A673 (cell line): Measurements from ENCODE around the gene CTRB2. TPM values are rescaled to one million over a fixed set of nuclear protein-coding genes. Genes with fewer than 3 reads are reported as not detected.
"Not testable (repeated sequence)": the region's sequence is repeated elsewhere in the genome, so short reads cannot be mapped to it uniquely, and the experiment has no call there.

Source experiments
- BruUV-seq: library from RNA; stranded (reverse); fragments of 400-500 nt; replicated peaks from 2 replicates; lab custom pipeline; 2021; lab: Mats Ljungman, UMichigan
- CTCF ChIA-PET: fragments of 300-600 bp; sonication (Branson Sonifier 250); formaldehyde crosslinking; loops from one replicate; lab custom pipeline; 2022; ENCODE audit warnings: antibody characterized with exemption; lab: Charles Lee
- POLR2A ChIA-PET: fragments of 300-600 bp; sonication (Branson Sonifier 250); formaldehyde crosslinking; loops from one replicate; lab custom pipeline; 2022; ENCODE audit warnings: antibody characterized with exemption; ENCODE audit not compliant: low non-redundant PET; lab: Charles Lee
- DNase-seq: peaks from one replicate; pipeline ENCODE4 v3.0.0-alpha.2; 2015; ENCODE audit warnings: low spot score
- H3K27ac ChIP-seq: fragments of 200-600 bp; sonication (generic); 2 replicates; pipeline ENCODE4 v1.5.1; 2016; ENCODE audit warnings: mixed run types, low read depth, mild to moderate bottlenecking, mixed read lengths, antibody characterized with exemption, low read length; ENCODE audit not compliant: poor library complexity, severe bottlenecking
- H3K27me3 ChIP-seq: fragments of 200-600 bp; sonication (generic); replicated peaks from 2 replicates; pipeline ENCODE4 v1.6.1; 2017; ENCODE audit warnings: mixed run types, low read depth, mild to moderate bottlenecking, mixed read lengths, antibody characterized with exemption, low read length; ENCODE audit not compliant: insufficient read depth, poor library complexity
- H3K36me3 ChIP-seq: fragments of 200-600 bp; sonication (generic); 2 replicates; pipeline ENCODE4 v1.6.1; 2016; ENCODE audit warnings: mixed run types, mild to moderate bottlenecking, mixed read lengths, antibody characterized with exemption, low read length; ENCODE audit not compliant: insufficient read depth, poor library complexity, severe bottlenecking
- H3K4me1 ChIP-seq: fragments of 200-600 bp; sonication (generic); 2 replicates; pipeline ENCODE4 v1.6.1; 2017; ENCODE audit warnings: mixed run types, mild to moderate bottlenecking, mixed read lengths, antibody characterized with exemption, low read length; ENCODE audit not compliant: insufficient read depth, poor library complexity, severe bottlenecking
- H3K4me3 ChIP-seq: fragments of 200-600 bp; sonication (generic); 2 replicates; pipeline ENCODE4 v1.5.1; 2016; ENCODE audit warnings: low read depth, mixed run types, mild to moderate bottlenecking, mixed read lengths, low read length; ENCODE audit not compliant: poor library complexity, severe bottlenecking
- H3K9me3 ChIP-seq: fragments of 200-600 bp; sonication (generic); 2 replicates; pipeline ENCODE4 v1.6.1; 2016; ENCODE audit warnings: mixed run types, low read depth, mild to moderate bottlenecking, mixed read lengths, antibody characterized with exemption, low read length; ENCODE audit not compliant: poor library complexity, severe bottlenecking
- EZH2 ChIP-seq: fragments of 200-600 bp; sonication (generic); IDR thresholded peaks from 2 replicates; pipeline ENCODE4 v1.6.1; 2017; ENCODE audit warnings: borderline replicate concordance, low read depth, mild to moderate bottlenecking, mixed read lengths, antibody characterized with exemption, low read length; ENCODE audit not compliant: poor library complexity, severe bottlenecking
- intact Hi-C: fragments of 100-400 bp; cut with micrococcal nuclease; formaldehyde crosslinking; loops from one replicate; pipeline ENCODE4 v1.10.0; 2022; ENCODE audit not compliant: unreplicated experiment
- total RNA-seq: library from RNA; stranded (reverse); gene quantifications from 2 replicates; pipeline ENCODE4 v1.2.3, GENCODE V29; 2021
- TF ChIP-seq, protein P1 (sequence below): fragments of 300-800, 200-600 bp; sonication (generic); conservative IDR thresholded peaks from 2 replicates; pipeline ENCODE4 v1.5.1; 2017; ENCODE audit warnings: low read depth, mild to moderate bottlenecking, antibody characterized with exemption, low read length, moderate library complexity, mixed read lengths

Gene CTRB2
- total RNA-seq, 1 experiment from 2014 or later = not detected

DNA sequence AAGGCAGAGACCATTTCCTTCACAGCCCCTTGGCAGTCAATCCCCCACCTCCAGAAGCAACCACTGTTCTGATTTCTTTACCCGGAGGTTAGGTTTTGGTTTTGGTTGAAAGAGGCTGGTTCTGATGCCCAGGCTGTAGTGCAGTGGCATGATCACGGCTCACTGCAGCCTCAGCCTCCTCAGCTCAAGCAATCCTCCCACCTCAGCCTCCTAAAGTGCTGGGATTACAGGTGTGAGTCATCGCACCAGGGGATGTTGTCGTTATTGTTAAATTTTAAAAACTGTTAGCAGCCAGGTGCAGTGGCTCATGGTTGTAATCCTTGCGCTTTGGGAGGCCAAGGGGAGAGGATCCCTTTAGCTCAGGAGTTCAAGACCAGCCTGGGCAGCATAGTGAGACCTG is 3.0 kb upstream of the CTRB2 start:
- H3K9me3 ChIP-seq = no peaks in the 10 kb centered on the region
- H3K4me3 ChIP-seq = no peak overlapping the region
- no peak for TF ChIP-seq EZH2
- TF ChIP-seq, protein P1, sequence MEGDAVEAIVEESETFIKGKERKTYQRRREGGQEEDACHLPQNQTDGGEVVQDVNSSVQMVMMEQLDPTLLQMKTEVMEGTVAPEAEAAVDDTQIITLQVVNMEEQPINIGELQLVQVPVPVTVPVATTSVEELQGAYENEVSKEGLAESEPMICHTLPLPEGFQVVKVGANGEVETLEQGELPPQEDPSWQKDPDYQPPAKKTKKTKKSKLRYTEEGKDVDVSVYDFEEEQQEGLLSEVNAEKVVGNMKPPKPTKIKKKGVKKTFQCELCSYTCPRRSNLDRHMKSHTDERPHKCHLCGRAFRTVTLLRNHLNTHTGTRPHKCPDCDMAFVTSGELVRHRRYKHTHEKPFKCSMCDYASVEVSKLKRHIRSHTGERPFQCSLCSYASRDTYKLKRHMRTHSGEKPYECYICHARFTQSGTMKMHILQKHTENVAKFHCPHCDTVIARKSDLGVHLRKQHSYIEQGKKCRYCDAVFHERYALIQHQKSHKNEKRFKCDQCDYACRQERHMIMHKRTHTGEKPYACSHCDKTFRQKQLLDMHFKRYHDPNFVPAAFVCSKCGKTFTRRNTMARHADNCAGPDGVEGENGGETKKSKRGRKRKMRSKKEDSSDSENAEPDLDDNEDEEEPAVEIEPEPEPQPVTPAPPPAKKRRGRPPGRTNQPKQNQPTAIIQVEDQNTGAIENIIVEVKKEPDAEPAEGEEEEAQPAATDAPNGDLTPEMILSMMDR = no peak
- no peak for DNase-seq
- intact Hi-C loops = no loop called here
- H3K4me1 ChIP-seq = no peaks in the 10 kb centered on the region
- no peaks in the 10 kb centered on the region for H3K36me3 ChIP-seq
- CTCF ChIA-PET = interaction anchor here (1.0 kb wide), 1 partner anchor 10 kb away, joined by 11 read pairs; no protein-coding TSS in a partner anchor
- no peaks in the 10 kb centered on the region for H3K27me3 ChIP-seq
- no peak overlapping the region for H3K27ac ChIP-seq
- BruUV-seq = no TSS peak
- POLR2A ChIA-PET = interaction anchor here (0.6 kb wide), 1 partner anchor 18 kb away, joined by 7 read pairs; no protein-coding TSS in a partner anchor

- POLR2A ChIA-PET, H3K9me3 ChIP-seq, H3K36me3 ChIP-seq, BruUV-seq, DNase-seq, H3K27me3 ChIP-seq, H3K27ac ChIP-seq, intact Hi-C loops, H3K4me3 ChIP-seq, H3K4me1 ChIP-seq: not testable (repeated sequence)
- CTCF ChIA-PET = interaction anchor here (1.0 kb wide), 1 partner anchor 10 kb away, joined by 11 read pairs; no protein-coding TSS in a partner anchor
Observed at GRCh38 chr16:75209514-75209913, 2.6 kb upstream of the CTRB2 start.

DNA sequence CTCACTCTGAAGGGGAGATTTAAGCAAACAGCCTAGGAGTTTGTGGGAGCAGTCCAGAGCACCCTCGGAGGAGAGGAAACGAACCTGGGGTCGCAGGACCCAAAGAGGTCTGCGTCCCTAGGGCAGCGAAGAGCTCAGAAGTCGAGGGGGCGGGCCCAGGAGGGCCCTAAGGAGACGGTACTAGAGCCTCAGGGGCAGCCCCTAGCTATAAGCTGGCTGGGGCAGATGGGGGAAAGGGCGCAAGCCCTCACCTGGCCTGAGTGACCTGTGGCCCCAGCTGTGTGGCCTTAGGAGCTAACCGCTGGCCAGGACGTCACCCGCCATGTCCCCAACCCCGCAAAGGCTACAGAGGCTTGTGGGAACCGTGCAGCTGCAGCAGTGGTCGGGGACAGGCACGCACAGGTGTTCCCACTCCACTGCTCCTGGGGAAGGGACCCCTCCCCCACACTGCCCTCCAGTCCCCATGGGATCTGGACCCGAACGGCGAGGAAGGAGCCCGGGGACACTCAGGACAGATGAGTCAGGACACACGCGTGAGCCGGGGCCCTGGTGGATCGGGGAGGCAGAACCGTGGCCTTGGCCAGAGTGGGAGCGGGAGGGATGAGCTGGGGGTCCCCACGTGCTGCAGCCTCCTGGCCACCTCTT is 2.0 kb upstream of the CTRB2 start:
- H3K27ac ChIP-seq = no peak overlapping the region
- no peak for DNase-seq
- H3K4me1 ChIP-seq = no peaks in the 10 kb centered on the region
- CTCF ChIA-PET = no interaction called here
- TF ChIP-seq, protein P1 = no peak
- no peak for TF ChIP-seq EZH2
- no peaks in the 10 kb centered on the region for H3K9me3 ChIP-seq
- POLR2A ChIA-PET = no interaction called here
- no peaks in the 10 kb centered on the region for H3K36me3 ChIP-seq
- H3K4me3 ChIP-seq = no peak overlapping the region
- H3K27me3 ChIP-seq = no peaks in the 10 kb centered on the region
- BruUV-seq = no TSS peak
- intact Hi-C loops = no loop called here
